Occipital lobe (tissue), 2 donors: ENCODE results near the gene RCHY1. TPM values are rescaled to one million over a fixed set of nuclear protein-coding genes. Genes with fewer than 3 reads are reported as not detected.
"Not testable (repeated sequence)": the region's sequence is repeated elsewhere in the genome, so short reads cannot be mapped to it uniquely, and the experiment has no call there.

Experiments used
- DNase-seq: peaks from one replicate; lab custom pipeline; 2025; lab: John Stamatoyannopoulos, UW
- total RNA-seq: library from RNA; depleted of rRNA; stranded (reverse); fragments of >200 nt; gene quantifications from one replicate; pipeline ENCODE4 v1.2.3, GENCODE V29; 2014

Gene RCHY1
- total RNA-seq, 1 donor from 2014 or later: 51.6 TPM

DNA sequence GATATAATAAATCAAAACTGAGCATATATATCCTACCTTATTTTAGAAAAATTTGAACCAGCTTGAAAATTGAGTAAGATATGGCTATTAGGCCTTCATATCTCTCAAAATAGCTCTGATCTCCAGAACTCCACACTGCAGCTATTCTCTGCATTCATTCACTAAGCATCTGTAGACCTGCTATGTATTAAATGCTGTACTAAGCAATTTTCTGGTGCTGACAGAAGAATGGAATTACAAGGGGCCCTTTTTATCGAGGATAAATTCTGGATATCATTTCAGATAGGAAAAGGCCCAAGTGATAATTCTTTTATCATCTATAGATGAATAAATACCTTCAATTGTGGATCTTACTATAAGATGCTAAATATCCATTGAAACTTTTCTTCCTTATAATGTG, 1.9 kb upstream of the RCHY1 start:
- no peak for DNase-seq

DNA sequence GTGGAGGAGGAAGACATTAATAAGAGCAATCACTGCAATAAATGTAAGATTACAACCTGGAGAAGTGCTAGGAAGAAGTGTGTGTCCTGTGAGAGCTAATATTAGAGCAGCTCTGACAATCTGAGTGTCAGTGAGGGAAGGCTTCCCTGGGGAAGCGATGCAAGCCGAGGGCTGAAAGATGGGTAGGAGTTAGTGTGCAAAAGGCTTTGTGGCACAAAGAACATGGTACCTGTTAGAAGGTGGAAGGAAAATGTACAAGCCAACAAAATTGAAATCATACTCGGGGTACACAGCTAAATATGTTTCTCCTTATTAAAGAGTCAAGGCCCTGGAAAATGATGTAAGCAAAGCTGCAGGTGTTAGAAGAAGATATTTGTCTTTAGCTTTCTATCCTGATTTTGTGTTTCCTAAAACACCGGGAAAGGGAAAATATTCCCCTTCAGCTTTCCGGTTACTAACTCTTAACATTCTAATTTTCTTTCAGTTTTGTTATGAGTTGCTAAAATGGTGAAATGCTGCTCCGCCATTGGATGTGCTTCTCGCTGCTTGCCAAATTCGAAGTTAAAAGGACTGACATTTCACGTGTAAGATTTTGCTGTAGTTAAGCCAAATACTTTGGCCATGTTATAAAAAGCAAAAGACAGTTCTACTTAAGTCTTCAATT, 878 bp upstream of the RCHY1 start:
- no peak for DNase-seq

DNA sequence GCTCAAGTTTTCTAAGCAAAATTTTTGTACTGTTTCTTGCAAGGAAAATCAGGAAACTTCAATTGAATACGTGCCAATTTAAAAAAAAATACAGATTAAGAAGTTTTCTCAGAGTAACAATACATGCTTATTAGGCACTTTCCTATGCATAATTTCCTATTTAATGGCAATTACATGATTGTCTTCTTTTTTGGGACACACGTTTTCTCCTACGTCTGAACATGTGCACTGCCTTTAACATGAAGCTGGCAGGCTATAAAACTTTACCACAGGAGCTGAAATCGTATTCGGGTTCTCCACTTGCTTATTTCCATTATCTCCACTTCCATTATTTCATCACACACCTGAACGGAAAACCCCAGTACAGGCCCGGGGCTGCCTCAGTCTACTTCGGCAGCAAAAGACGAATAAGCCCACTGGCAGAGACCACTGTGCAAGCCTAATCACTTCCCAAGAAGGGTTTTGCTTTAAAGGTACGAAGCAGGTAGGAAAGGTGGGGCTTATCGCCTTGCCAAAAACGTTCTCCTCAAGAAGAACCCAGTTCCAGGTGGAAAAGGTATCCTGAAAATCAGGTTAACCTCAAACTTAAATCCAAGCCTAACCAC, 575 bp downstream of the RCHY1 start:
- DNase-seq: no peak

DNA sequence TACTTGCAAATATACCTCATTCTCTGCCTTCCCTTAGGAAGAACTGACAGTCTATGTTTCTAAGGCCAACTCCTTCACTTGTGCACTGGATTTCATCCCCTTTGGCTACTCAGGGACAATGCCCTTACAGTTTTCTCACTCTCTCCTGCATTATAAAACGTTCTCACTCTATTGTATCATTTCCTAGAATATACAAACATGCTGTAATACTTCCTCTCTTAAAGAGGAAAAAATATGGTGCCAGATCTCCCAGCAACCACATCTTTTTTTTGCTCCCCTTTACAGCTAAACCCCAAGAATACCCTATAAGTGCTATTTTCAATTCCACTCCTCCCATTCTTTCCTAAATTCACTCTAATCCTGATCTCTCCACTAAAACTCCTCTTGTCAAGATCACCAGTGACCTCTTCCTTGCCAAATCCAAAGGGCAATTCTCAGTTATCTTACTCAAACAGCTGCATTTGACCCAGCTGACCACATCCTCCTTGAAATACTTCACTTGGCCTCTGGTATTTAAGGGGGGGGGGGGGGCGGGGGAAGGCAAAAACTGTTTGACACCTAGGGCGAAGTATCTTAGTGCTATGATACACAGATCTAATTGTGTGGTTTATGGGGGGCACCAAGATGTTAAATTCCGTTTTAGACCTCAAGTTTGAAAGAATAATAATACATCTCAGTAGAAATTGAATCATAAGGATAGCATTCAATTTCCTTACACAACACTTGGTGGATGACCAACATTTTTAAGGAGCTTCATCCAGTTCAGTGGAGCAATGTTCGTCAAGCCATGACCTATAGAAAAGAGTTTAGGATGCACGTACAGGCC, 1.6 kb downstream of the RCHY1 start:
- DNase-seq: no peak

DNA sequence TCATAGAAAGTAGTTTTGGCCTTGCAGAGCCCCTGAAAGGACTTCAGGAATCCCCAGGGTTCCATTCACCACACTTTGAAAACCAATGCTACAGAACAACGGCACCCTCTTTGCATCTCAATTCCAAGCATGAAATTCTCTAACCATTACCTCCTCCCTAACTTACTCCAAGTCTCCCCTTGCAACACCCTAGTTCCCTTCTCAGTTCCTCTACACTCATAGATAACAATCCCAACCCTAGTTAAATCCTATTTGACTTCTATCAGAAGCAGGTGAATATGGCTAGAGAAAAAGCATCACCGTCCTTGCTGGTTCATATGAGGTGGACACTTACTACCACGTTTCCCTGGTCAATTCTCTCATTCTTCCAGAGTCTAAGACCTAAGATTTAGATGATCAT, 2.4 kb downstream of the RCHY1 start:
- no peak for DNase-seq

DNA sequence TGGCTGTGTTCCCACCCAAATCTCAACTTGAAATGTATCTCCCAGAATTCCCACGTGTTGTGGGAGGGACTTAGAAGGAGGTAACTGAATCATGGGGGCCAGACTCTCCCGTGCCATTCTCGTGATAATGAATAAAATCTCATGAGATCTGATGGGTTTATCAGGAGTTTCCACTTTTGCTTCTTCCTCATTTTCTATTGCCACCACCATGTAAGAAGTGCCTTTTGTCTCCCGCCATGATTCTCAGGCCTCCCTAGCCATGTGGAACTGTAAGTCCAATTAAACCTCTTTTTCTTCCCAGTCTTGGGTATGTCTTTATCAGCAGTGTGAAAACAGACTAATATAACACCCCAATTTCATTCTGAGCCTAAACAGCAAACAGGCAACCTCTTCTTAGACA, 4.6 kb downstream of the RCHY1 start:
- not testable (repeated sequence) for DNase-seq

DNA sequence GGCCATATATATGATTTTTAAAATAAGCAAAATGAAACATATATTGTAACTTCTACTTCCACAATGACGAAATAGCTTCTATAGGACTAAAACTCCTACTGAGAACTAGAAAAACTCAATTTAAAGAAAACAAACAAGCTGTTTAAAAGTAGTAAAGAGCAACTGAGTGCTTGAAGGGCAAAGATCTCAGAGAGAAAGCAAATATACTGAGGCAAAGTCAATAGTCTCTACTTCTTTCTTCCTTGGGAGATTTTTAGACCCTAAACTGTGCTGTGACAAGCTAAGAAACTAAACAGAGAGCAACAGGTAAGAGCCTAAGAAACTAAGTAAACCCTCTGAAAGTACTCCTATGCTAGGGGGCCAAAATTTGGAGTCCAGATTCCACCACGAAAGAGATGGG, 8.6 kb downstream of the RCHY1 start:
- DNase-seq: no peak

DNA sequence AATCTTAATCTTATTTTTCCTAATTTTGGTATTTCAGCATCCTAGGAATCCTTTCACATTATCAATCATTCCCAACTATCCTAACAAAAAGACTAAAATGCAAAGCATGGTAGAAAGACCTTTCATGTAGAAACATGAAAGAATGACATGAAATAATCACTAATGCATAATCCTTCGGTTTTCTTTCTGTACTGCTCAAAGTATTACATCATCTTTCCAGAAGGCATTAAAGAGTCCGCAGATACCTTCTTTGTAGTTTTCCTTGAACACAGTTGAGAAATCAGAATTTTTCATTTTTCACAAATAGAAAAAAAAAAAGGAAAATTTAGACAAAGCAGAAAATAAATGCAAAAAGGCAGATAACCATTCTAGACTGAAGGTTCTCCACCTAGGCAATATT, 11.5 kb downstream of the RCHY1 start:
- DNase-seq: no peak

DNA sequence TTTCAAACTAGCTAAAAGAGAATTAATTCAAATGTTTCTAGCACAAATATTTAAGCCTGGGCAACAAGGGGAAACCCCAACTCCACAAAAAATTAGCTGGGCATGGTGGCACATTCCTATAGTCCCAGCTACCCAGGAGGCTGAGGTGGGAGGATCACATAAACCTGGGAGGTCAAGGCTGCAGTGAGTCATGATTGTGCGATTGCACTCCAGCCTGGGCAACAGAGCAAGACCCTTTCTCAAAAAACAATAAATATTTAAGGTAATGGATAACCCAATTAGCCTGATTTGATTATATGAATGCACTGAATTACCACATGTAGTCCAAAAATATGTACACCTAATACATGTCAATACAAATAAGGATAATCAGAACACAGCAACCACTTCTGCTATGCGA, 14.3 kb downstream of the RCHY1 start:
- DNase-seq: no peak

DNA sequence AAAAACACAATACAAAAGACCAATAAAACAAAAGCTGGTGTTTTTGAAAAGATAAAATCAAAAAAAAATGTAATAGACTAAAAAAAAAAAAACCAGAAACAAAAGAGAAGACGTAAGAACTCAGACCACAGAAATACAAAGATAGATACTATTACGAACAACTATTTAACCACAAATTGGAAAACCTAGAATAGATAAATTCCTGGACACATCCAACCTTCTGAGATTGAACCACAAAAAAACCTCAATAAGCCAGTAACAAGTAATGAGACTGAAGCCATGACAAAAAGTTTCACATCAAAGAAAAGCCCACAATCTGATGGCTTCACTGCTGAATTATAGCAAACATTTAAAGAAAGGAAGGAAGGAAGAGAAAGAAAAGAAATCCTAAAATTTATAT, 16.2 kb downstream of the RCHY1 start:
- no peak for DNase-seq

DNA sequence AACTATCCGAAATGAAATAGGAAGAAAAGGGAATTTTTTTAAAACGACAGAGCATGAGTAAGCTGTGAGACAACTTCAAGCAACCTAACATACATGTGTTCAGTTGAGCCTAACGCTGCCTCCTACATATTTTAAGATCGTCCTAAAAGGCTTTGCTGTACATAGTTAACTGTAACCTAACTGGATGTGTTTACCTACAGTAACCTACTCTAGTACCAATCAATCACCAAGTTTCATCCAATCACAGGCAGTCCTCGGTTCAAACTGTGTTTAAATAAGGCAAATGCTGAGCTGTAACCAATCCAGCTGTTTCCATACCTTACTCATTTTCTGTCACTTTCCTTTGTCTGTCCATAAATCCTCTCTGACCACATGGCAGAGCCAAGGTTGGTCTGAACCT, 17.1 kb downstream of the RCHY1 start:
- no peak for DNase-seq

DNA sequence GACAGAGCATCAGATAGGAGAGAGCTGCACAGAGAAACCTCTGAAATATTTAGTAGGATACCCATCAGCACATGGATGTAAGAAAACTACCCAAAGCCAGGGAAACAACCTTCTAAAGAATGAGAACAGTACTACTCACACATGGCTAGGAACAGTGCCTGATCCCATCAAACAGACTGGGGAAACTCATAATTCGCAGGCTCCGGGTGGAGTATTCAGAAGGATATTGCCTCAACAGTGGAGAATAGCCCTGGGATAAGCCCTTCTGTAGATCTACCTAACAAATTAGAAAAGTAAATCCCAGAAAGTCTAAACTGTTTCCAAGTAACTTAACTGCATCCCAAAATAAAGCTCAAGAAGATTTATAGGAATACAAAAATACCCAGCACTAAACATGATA, 17.8 kb downstream of the RCHY1 start:
- DNase-seq: no peak

DNA sequence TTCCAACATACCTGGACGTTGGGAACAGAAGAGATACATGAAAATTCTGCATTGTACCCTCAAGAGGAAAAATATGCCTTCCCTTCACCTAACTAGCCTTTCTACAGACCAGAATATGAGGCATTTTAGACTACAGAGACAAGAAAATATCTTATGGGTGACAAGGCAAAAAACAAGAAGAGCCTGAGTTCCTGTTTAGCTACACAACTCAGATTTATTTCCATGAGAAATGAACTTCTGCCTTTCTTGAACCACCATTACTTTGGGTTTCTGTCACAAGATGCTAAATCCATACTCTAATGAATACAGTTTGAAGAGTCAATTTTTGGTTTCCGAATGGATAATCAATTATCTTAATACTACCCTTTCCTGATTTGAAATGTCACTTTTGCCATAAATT, 18.7 kb downstream of the RCHY1 start:
- no peak for DNase-seq

DNA sequence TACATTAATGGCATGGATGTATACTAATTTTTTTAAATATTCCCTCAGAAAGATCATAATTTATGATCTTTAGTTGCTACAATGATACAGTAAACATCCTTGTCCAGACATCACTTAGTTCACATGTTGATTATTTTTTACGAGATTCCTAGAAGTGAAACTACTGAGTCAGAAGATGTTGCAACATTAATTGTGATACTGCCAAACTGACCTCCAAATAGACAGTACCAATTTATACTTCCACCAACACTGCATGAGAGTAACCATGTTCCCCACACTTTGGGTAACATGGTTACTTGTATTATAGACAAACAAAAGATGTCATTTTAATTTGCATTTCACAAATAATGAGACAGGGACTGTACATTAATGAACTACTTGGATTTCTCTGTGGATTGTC, 19.6 kb downstream of the RCHY1 start:
- DNase-seq: no peak

DNA sequence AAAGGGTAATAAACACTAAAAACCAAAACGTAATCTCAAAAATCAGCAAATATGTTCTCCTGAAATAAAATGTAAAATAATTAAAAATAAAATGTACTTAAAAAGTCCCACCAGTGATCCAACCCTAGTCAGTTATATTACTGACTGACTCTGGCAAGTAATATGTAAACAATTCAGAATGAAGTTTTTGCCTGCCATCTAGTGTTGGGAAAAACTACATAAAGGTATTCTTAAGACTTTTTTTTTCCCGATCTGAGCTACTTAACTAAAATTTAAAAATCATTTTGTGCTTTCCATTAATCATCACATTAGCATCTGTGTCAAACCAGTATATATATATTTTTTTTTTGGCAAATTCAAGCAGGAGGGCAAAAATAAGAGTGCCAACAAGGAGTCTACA, 24.0 kb downstream of the RCHY1 start:
- no peak for DNase-seq

DNA sequence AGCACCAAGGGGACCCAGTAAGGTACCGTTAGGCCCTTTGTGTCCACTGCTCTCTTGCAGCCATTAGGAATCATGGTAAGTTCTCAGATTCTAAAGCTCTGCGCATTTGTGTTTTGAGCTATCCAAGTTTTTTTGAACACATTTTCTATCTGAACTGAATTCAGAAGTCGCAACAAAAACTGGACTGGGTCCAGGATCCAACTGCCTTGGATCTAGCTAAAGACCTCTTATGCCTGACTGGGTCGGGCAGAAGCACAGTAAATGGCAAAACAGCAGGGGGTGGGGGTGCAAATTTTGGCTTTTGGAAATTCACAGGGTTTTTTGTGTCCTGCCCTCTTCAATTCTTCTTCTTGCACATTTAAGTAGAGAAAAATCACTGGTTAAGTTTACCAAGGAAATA, 30.0 kb downstream of the RCHY1 start:
- DNase-seq: no peak

DNA sequence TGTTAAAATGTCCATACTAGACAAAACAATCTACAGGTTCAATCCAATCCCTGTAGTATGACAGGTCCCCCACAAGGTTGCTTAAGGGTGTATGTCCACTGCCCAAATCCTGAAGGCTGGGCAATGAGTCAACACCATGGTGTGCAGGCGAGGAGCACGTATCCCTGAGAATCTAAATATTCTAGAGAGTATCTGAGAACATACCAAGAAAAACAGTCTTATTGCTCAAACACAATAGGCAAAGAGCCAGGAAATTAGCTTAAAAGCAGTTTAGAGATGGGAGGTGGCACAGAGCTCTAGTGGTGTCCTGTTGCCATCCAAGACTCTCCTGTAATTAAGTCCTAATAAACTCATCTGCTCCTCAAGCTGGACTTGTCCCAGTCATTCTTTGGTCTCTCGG, 37.0 kb downstream of the RCHY1 start:
- DNase-seq: no peak

DNA sequence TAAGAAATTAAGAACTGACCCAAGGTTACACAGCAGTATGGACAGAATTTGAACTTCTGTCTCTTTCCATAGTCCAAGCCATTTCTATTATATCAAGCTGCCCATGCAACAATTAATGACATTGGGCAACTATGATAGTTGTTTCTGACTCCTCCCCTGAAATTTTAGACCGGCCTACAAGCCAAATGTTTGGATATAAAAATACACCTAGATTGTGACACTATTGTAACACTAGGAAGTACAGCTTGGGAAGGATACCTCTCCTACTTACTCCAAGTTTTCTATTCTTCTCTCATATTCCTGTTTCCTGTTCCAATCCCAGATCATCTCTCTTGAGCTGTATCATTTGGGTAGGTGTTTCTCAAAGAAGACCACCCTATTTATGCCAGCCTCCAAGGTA, 43.5 kb downstream of the RCHY1 start:
- no peak for DNase-seq

DNA sequence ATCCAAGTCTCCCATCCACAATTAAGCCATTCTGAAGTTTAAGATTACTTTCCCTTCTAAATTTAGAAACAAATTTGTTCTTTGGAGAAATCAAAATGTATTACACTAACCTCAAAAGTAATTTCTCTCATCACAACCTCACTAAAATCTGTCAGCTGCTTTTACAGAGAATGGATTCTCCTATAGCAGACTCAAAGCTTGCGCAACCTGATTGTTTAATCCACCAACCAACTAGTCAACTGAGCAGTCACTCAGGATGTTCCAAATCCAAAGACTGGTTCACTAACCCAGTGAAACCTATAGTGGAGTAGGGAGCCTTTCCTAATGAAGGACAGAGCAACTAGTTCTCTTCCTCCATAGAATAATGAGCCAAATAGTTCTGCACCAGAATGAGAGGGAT, 44.3 kb downstream of the RCHY1 start:
- DNase-seq: no peak

DNA sequence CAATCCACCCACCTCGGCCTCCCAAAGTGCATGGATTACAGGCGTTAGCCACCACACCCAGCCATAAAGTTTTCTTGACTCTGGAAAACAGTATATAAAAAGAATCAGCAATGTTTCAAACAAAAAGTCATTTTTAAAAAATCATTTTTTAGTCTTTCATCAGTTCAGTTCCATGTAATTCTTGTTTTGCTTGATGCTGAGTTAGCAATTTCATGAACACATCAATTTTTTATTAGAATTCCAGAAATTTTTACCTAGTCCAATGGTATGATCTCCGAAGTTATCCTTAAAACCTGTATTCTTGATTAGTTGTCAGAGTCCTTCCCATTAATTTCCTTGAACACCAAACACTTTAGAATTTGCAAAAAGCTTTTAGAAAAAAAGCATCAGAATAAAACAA, 56.8 kb downstream of the RCHY1 start:
- no peak for DNase-seq

DNA sequence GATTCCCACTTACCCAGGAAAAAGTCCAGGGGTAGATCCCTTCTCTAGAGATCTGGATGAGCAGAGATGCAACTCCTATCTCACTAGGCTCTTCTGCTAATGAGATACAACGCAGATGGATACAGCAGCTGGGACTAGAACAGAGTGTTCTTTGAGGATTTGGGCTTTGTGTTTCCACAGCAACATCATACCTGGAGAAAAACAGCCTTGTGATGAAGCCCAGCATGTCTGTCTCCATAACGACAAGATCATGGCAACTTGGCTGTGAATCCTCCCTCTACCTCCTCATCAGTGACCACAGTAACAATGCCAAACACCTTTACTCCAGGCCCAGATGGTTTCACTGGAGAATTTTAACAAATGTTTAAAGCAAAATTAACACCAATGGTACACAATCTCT, 80.1 kb downstream of the RCHY1 start:
- peak; percentile 12 for DNase-seq

DNA sequence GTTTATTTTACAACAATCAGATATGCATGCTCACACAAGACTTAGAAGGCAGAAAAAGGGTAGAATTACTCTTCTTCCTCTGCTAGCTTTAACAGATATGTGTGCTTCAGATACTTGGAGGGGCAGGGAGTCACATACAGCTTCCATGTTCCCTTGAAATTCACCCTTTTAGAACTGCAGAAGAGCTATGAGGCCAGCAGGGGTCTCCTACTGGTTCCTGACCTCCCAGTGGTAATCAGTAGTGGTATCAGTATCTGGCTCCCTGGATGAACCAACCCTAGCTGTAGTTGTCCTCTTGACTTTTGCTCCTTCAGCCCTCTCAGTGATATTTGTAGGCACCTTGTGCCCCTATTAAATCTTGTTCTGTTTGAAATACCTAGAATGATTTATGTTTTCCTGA, 81.5 kb downstream of the RCHY1 start:
- DNase-seq: no peak

DNA sequence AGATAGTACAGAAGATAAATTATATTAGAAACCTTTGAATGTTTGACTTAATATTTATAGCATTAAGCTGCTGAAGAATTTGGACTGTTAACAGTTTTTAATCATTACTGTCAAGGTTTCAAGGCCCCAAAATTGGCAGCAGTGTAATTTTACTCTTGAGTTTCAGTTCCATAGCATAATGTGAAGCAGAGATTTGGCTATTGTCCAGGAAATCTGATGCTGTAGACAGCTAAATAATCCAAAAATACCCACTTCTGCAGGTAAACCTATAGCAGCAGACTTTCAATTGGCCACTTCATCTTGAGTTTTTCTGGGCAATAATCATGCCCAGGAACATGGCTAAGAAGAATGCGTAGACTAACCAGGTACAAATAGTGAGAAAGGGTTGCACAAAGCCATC, 85.0 kb downstream of the RCHY1 start:
- no peak for DNase-seq
